Neural cell (in vitro differentiated cells): Measurements from ENCODE around the gene DNER.

Experiments
- EP300 ChIP-seq: fragments of 450-650 bp; conservative IDR thresholded peaks from 2 replicates; pipeline ENCODE4 v1.6.1; 2014; ENCODE audit warnings: antibody characterized with exemption, mild to moderate bottlenecking, moderate library complexity; ENCODE audit not compliant: poor library complexity, severe bottlenecking
- EZH2 ChIP-seq: fragments of 200-600, 300-800 bp; shearing (Covaris generic), sonication (generic); IDR thresholded peaks from 2 replicates; pipeline ENCODE4 v1.6.1; 2014; ENCODE audit warnings: antibody characterized with exemption, low read length, borderline replicate concordance, mild to moderate bottlenecking; ENCODE audit not compliant: insufficient read depth, poor library complexity, severe bottlenecking
- POLR2AphosphoS5 ChIP-seq: IDR thresholded peaks from 2 replicates; pipeline ENCODE4 v1.6.1; 2012
- TF ChIP-seq, protein P1 (sequence below): fragments of 450-650 bp; IDR thresholded peaks from 2 replicates; pipeline ENCODE4 v1.5.1; 2014; ENCODE audit warnings: antibody characterized with exemption, mild to moderate bottlenecking, moderate library complexity; ENCODE audit not compliant: poor library complexity, severe bottlenecking

DNA sequence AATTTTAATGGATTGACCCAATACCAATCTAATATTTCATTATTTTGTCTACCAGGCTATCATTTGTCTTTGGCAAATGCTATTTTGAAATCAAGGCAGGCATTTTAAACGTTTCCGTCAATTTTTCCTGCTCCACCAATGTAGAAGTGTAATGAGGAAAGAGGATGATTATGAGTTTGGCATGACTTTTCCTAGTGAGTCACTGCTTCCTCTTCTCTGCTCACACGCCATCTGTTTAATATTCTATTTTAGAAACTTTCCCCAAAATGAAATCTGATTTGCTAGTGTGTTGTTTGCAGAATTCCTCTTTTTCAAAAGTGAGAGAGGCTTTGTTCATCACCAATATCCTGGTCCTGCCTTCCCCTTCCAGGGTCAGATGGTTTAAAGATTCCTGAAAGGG lies 400.8 kb downstream of the DNER start:
- TF ChIP-seq EP300 (no peak), POLR2AphosphoS5 (no peak), EZH2 (no peak)
- TF ChIP-seq, protein P1, sequence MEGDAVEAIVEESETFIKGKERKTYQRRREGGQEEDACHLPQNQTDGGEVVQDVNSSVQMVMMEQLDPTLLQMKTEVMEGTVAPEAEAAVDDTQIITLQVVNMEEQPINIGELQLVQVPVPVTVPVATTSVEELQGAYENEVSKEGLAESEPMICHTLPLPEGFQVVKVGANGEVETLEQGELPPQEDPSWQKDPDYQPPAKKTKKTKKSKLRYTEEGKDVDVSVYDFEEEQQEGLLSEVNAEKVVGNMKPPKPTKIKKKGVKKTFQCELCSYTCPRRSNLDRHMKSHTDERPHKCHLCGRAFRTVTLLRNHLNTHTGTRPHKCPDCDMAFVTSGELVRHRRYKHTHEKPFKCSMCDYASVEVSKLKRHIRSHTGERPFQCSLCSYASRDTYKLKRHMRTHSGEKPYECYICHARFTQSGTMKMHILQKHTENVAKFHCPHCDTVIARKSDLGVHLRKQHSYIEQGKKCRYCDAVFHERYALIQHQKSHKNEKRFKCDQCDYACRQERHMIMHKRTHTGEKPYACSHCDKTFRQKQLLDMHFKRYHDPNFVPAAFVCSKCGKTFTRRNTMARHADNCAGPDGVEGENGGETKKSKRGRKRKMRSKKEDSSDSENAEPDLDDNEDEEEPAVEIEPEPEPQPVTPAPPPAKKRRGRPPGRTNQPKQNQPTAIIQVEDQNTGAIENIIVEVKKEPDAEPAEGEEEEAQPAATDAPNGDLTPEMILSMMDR: no peak
